Measurements from ENCODE around the gene CHMP4B.

DNA sequence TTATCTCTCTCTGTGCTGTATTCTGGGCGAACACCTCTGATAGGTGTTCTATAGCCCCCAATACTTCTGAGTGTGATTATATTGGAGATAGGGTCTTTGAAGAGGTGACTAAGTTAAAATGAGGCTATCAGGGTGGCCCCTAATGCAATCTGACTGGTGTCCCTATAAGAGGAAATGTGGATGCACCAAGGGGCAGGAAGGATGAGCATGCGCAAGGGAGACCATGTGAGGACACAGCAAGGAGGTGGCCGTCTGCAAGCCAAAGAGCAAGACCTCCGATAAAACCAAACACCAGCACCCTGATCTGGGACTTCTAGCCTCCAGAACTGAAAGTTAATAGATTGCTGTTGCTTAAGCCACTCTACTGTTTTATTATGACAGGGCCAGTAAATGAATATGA, 69.2 kb downstream of the CHMP4B start:
- no peak for TF ChIP-seq EZH2 (IDR thresholded peaks at IDR 0.05; ENCODE audit: insufficient read depth, poor library complexity, severe bottlenecking)
- no peak for TF ChIP-seq EZH2phosphoT487 (IDR thresholded peaks at IDR 0.05; ENCODE audit: insufficient read depth, low read depth)
